SK-N-MC (cell line): ENCODE results near the gene TPPP3.

Experiments
- DNase-seq: peaks from one replicate; pipeline ENCODE4 v3.0.0-alpha.2; 2011; ENCODE audit warnings: low read depth, low spot score
- H3K27ac ChIP-seq: fragments of 200-600 bp; sonication (generic); 2 replicates; pipeline ENCODE4 v1.5.1; 2016; ENCODE audit warnings: mixed run types
- H3K36me3 ChIP-seq: fragments of 200-600 bp; sonication (generic); 2 replicates; pipeline ENCODE4 v1.6.1; 2017; ENCODE audit warnings: antibody characterized with exemption, low read length, mixed read lengths; ENCODE audit not compliant: insufficient read depth
- H3K4me3 ChIP-seq: fragments of 200-600 bp; sonication (generic); 2 replicates; pipeline ENCODE4 v1.5.1; 2016
- H3K9ac ChIP-seq: fragments of 200-600 bp; sonication (generic); 2 replicates; pipeline ENCODE4 v1.8.0; 2017; ENCODE audit warnings: mixed run types, mixed read lengths; ENCODE audit not compliant: insufficient read length
- H3K9me3 ChIP-seq: fragments of 200-600 bp; sonication (generic); 2 replicates; pipeline ENCODE4 v1.6.1; 2017; ENCODE audit warnings: low read depth, mild to moderate bottlenecking, antibody characterized with exemption, low read length, moderate library complexity, mixed read lengths
- EZH2 ChIP-seq: fragments of 200-600 bp; sonication (generic); IDR thresholded peaks from one replicate; pipeline ENCODE4 v1.6.1; 2017; ENCODE audit warnings: antibody characterized with exemption
- FOXP2 ChIP-seq: optimal IDR thresholded peaks from 2 replicates; pipeline ENCODE3; 2011; ENCODE audit warnings: mild to moderate bottlenecking, moderate library complexity; ENCODE audit not compliant: insufficient read depth; ENCODE audit errors: extremely low read length, control extremely low read depth
- POLR2AphosphoS5 ChIP-seq: IDR thresholded peaks from 2 replicates; pipeline ENCODE4 v1.6.1; 2012; ENCODE audit warnings: mild to moderate bottlenecking, low read depth, low read length, borderline replicate concordance

TPPP3 gene

GRCh38 chr16:67429053-67429798 is 35.9 kb upstream of the TPPP3 start:
- DNase-seq, result no peak
- TF ChIP-seq FOXP2, result no peak
- TF ChIP-seq POLR2AphosphoS5, result no peak
- TF ChIP-seq EZH2, result no peak
- Histone ChIP-seq H3K9ac (no peak overlapping the region), H3K27ac (no peak overlapping the region), H3K4me3 (0 out of 2 replicates have a peak overlapping the region, but pooled peaks have one; percentile 82), H3K36me3 (no peaks in the 10 kb centered on the region), H3K9me3 (no peaks in the 10 kb centered on the region)

GRCh38 chr16:67428146-67428731 is 34.9 kb upstream of the TPPP3 start:
- TF ChIP-seq EZH2 (no peak), FOXP2 (no peak), POLR2AphosphoS5 (no peak)
- no peak overlapping the region for H3K4me3 ChIP-seq
- no peaks in the 10 kb centered on the region for H3K36me3 ChIP-seq
- H3K9me3 ChIP-seq, result no peaks in the 10 kb centered on the region
- no peak overlapping the region for H3K27ac ChIP-seq
- H3K9ac ChIP-seq, result no peak overlapping the region
- DNase-seq, result no peak

GRCh38 chr16:67426950-67427349 is 33.7 kb upstream of the TPPP3 start:
- Histone ChIP-seq H3K36me3 (no peaks in the 10 kb centered on the region), H3K9me3 (no peaks in the 10 kb centered on the region), H3K27ac (no peak overlapping the region), H3K9ac (no peak overlapping the region), H3K4me3 (no peak overlapping the region)
- TF ChIP-seq EZH2, result no peak
- TF ChIP-seq FOXP2, result no peak
- no peak for TF ChIP-seq POLR2AphosphoS5
- no peak for DNase-seq

GRCh38 chr16:67426022-67426421 is 32.7 kb upstream of the TPPP3 start:
- TF ChIP-seq FOXP2, result no peak
- TF ChIP-seq POLR2AphosphoS5, result no peak
- TF ChIP-seq EZH2, result no peak
- H3K4me3 ChIP-seq, result no peak overlapping the region

GRCh38 chr16:67425580-67425979 is 32.3 kb upstream of the TPPP3 start:
- H3K9ac ChIP-seq, result no peak overlapping the region
- peak overlapping the region; percentile 64 for H3K4me3 ChIP-seq
- H3K9me3 ChIP-seq, result no peaks in the 10 kb centered on the region
- no peaks in the 10 kb centered on the region for H3K36me3 ChIP-seq
- TF ChIP-seq POLR2AphosphoS5, result no peak
- TF ChIP-seq FOXP2, result no peak
- TF ChIP-seq EZH2, result no peak
- H3K27ac ChIP-seq, result peak overlapping the region; percentile 92
- no peak for DNase-seq

More at GRCh38 chr16:67426022-67426421, 32.7 kb upstream of the TPPP3 start:
- H3K36me3 ChIP-seq, result no peaks in the 10 kb centered on the region
- H3K9me3 ChIP-seq, result no peaks in the 10 kb centered on the region
- no peak overlapping the region for H3K9ac ChIP-seq
- no peak for DNase-seq
- H3K27ac ChIP-seq, result peak overlapping the region; percentile 92; the same call in 1 of the 2 replicates

GRCh38 chr16:67425061-67425460 is 31.8 kb upstream of the TPPP3 start:
- Histone ChIP-seq H3K27ac (peak overlapping the region; percentile 92), H3K4me3 (peak overlapping the region; percentile 64), H3K9me3 (no peaks in the 10 kb centered on the region), H3K36me3 (no peaks in the 10 kb centered on the region), H3K9ac (no peak overlapping the region)
- TF ChIP-seq EZH2 (no peak), POLR2AphosphoS5 (no peak), FOXP2 (no peak)
- no peak for DNase-seq

- Histone ChIP-seq H3K9ac (no peak overlapping the region), H3K4me3 (peak overlapping the region; percentile 64), H3K27ac (peak overlapping the region; percentile 92)
These were observed 30.9 kb upstream of the TPPP3 start for GRCh38 chr16:67424261-67424615.

GRCh38 chr16:67423611-67424260 is 30.4 kb upstream of the TPPP3 start:
- no peaks in the 10 kb centered on the region for H3K9me3 ChIP-seq
- no peaks in the 10 kb centered on the region for H3K36me3 ChIP-seq
- no peak overlapping the region for H3K9ac ChIP-seq
- peak overlapping the region; percentile 92 for H3K27ac ChIP-seq
- H3K4me3 ChIP-seq, result peak overlapping the region; percentile 64
- DNase-seq, result no peak
- TF ChIP-seq EZH2, result no peak
- no peak for TF ChIP-seq POLR2AphosphoS5
- no peak for TF ChIP-seq FOXP2

More at GRCh38 chr16:67424261-67424615, 30.9 kb upstream of the TPPP3 start:
- Histone ChIP-seq H3K9me3 (no peaks in the 10 kb centered on the region), H3K36me3 (no peaks in the 10 kb centered on the region)
- DNase-seq, result no peak
- TF ChIP-seq EZH2 (no peak), FOXP2 (no peak), POLR2AphosphoS5 (no peak)

GRCh38 chr16:67423015-67423414 is 29.7 kb upstream of the TPPP3 start:
- Histone ChIP-seq H3K4me3 (peak overlapping the region; percentile 64; the same call in 1 of the 2 replicates), H3K9me3 (no peaks in the 10 kb centered on the region), H3K9ac (no peak overlapping the region), H3K36me3 (no peaks in the 10 kb centered on the region), H3K27ac (peak overlapping the region; percentile 92)
- no peak for TF ChIP-seq POLR2AphosphoS5
- no peak for TF ChIP-seq FOXP2
- no peak for TF ChIP-seq EZH2
- DNase-seq, result no peak
